Common myeloid progenitor, CD34-positive (primary cell): ENCODE data around the gene ASPN.

Source experiments
- CTCF ChIA-PET: fragments of 350-600 bp; sonication (Branson Sonifier 250); formaldehyde crosslinking; loops from one replicate; lab custom pipeline; 2021; ENCODE audit warnings: antibody characterized with exemption; lab: Charles Lee
- POLR2A ChIA-PET: fragments of 350-600 bp; sonication (Branson Sonifier 250); formaldehyde crosslinking; loops from one replicate; lab custom pipeline; 2021; ENCODE audit warnings: antibody characterized with exemption; lab: Charles Lee
- DNase-seq, 3 donors: peaks; one replicate each; pipeline versions ENCODE4 v3.0.0 to v3.0.0-alpha.2; 2013
- H3K27ac ChIP-seq, 2 experiments: 1 replicate in 1 of 2; 2 replicates in 1 of 2; pipeline ENCODE4 v1.7.0; 2013; ENCODE audit warnings: inconsistent platforms in 2 of 2, low read length in 2 of 2, mild to moderate bottlenecking in 2 of 2, low read depth in 1 of 2, moderate library complexity in 1 of 2; ENCODE audit not compliant: severe bottlenecking in 2 of 2, insufficient read depth in 1 of 2, poor library complexity in 1 of 2
- H3K27me3 ChIP-seq, 5 experiments: replicated peaks in 2 of 5; 1 replicate in 3 of 5; 2 replicates in 2 of 5; pipeline versions ENCODE4 v1.6.1 to v1.7.0; 2013; ENCODE audit warnings: low read length in 4 of 5, mild to moderate bottlenecking in 2 of 5, moderate library complexity in 2 of 5, inconsistent platforms in 1 of 5; ENCODE audit not compliant: insufficient read depth in 5 of 5, control insufficient read depth in 4 of 5
- H3K36me3 ChIP-seq, 4 experiments: 1 replicate in 2 of 4; 2 replicates in 2 of 4; pipeline versions ENCODE4 v1.6.1 to v1.7.0; 2013; ENCODE audit warnings: low read length in 3 of 4, control low read depth in 1 of 4, mild to moderate bottlenecking in 1 of 4; ENCODE audit not compliant: control insufficient read depth in 4 of 4, insufficient read depth in 4 of 4
- H3K4me1 ChIP-seq, 4 experiments: 1 replicate in 3 of 4; 2 replicates in 1 of 4; pipeline versions ENCODE4 v1.6.1 to v1.7.1; 2013; ENCODE audit warnings: low read length in 3 of 4, mild to moderate bottlenecking in 3 of 4, control low read depth in 1 of 4, inconsistent platforms in 1 of 4, moderate library complexity in 1 of 4; ENCODE audit not compliant: control insufficient read depth in 4 of 4, insufficient read depth in 4 of 4; ENCODE audit errors: control extremely low read depth in 1 of 4
- H3K4me3 ChIP-seq, 7 experiments: 1 replicate in 4 of 7; 2 replicates in 3 of 7; pipeline versions ENCODE4 v1.5.1 to v1.7.0; 2013; ENCODE audit warnings: mild to moderate bottlenecking in 7 of 7, low read length in 6 of 7, moderate library complexity in 6 of 7, inconsistent platforms in 2 of 7, low read depth in 2 of 7, control low read depth in 1 of 7; ENCODE audit not compliant: insufficient read depth in 4 of 7, control insufficient read depth in 1 of 7; ENCODE audit errors: extremely low read depth in 1 of 7
- H3K9me3 ChIP-seq, 5 experiments: 1 replicate in 4 of 5; 2 replicates in 1 of 5; pipeline versions ENCODE4 v1.6.1 to v1.7.1; 2013; ENCODE audit warnings: low read length in 4 of 5, mild to moderate bottlenecking in 2 of 5, inconsistent platforms in 1 of 5, low read depth in 1 of 5, moderate library complexity in 1 of 5; ENCODE audit not compliant: control insufficient read depth in 4 of 5, insufficient read depth in 2 of 5; ENCODE audit errors: control extremely low read depth in 1 of 5
- WGBS: methylation state at CpG from one replicate; pipeline ENCODE4 v1.1.5; 2013; ENCODE audit not compliant: insufficient coverage; 5-methylcytosine and 5-hydroxymethylcytosine counted together

The ASPN gene

DNA sequence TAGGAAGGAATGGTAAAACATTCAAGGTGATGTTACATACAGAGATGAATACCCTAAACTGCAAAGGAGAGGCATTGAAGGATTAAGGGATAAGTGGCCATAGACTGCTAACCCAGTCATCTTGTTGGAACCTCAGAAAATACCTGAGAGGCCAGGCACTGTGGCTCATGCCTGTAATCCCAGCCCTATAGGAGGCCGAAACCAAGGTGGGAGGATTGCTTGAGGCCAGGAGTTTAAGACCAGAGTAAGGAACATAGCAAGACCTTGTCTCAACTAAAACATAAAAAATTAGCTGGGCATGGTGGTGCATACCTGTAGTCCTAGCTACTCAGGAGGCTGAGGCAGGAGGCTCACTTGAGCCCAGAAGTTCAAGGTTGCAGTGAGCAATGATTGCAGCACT, 42.6 kb upstream of the ASPN start:
- H3K36me3 ChIP-seq: no peaks in the 10 kb centered on the region
- H3K4me1 ChIP-seq: no peaks in the 10 kb centered on the region
- H3K27me3 ChIP-seq: no peaks in the 10 kb centered on the region
- WGBS: no CpG with 5 or more reads among the region's 1 CpG
- H3K9me3 ChIP-seq: peaks cover 0 to 3% (median 0%) of the 10 kb centered on the region in 5 experiments
- DNase-seq: no peak
- no peak overlapping the region for H3K27ac ChIP-seq
- H3K4me3 ChIP-seq: no peak overlapping the region
- POLR2A ChIA-PET: no interaction called here
- CTCF ChIA-PET: no interaction called here

DNA sequence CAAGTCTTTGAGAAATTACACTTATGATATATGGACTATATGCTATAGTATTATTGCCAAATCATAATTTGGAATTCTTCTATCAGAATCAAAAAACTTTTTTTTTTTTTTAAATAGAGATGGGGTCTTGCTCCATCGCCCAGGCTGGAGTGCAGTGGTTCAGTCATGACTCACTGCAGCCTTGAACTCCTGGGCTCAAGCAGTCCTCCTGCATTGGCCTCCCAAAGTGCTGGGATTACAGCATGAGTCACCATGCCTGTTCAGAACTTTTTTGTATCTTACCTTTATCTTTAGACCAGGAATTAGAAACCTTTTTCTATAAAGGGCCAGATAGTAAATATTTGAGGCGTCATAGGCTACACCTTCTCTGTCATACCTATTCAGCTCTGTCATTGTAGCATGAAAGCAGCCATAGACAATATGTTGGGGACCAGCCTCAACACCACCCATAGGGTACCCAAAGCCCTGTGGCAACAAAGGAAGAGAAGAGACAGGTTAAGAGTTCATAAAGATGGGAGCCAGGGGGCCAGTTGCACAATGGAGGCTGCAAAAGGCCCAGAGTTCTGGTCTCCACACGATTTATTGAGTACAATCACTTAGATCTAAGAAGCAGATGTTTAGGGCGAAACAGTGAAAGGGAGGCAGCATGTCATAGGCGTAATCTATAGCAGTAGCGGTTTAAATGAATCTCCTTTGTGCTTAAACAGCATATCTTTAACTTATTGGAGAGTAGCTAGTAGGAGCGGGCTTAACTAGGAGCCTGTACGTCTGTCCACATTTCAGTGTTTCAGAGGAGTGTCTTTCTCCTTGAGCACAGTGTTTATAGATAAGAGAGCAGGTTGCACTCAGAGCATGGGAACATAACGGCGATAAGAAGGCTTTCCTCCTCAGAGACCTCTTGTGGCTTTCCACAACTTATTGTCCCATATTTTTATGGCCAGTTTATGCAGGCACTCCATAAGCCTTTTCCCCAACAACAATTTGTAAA, 41.0 kb upstream of the ASPN start:
- 98% methylated on average over 7 of the region's 10 CpGs for whole genome bisulfite sequencing
- ChIA-PET CTCF (no interaction called here), POLR2A (no interaction called here)
- Histone ChIP-seq H3K27ac (no peak overlapping the region), H3K4me1 (no peaks in the 10 kb centered on the region), H3K36me3 (no peaks in the 10 kb centered on the region), H3K27me3 (no peaks in the 10 kb centered on the region), H3K4me3 (no peak overlapping the region), H3K9me3 (no peaks in the 10 kb centered on the region)
- no peak for DNase-seq

DNA sequence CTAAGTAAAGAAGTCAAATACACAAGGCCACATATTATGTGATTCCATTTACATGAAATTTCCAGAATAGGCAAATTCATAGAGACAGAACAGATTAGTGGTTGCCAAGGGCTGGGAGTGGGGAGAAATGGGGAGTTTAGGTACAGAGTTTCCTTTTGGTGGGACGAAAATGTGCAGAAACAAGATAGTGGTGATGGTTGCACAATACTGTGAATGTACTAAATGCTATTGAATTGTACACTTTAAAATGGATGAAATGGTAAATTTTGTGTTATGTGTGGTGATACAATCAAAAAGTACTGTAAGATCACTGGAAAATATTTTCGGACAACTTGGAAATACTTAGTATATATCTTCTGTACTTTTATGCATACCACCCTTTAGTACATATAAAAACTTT, 38.5 kb upstream of the ASPN start:
- Histone ChIP-seq H3K27ac (no peak overlapping the region), H3K4me3 (no peak overlapping the region), H3K4me1 (no peaks in the 10 kb centered on the region), H3K27me3 (no peaks in the 10 kb centered on the region), H3K9me3 (no peaks in the 10 kb centered on the region), H3K36me3 (peaks cover 0 to 4% (median under 1%) of the 10 kb centered on the region in 4 experiments)
- ChIA-PET POLR2A (no interaction called here), CTCF (interaction anchor here (1.1 kb wide), 1 partner anchor 40 kb away, joined by 3 read pairs; no protein-coding TSS in a partner anchor)
- no peak for DNase-seq
- WGBS: 100% methylated on average over 1 of the region's 2 CpGs

DNA sequence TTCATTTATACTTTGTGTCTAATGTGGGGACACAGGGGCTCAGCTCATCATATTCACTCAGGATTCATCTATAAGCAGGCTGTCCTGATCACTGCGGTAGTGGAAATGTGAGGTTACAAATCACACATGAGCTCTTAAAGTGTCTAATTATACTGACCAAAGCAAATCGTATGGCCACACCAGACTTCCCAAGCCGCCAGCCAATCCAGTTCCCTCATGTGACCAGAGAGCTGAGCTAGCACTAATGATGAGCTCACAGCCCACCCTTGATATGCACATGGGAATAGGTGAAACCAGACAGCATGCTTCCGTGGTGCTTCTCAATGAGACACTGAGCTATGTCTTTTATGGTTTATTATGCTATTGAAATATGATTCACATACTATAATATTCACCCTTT, 35.9 kb upstream of the ASPN start:
- no peaks in the 10 kb centered on the region for H3K9me3 ChIP-seq
- DNase-seq: no peak
- CTCF ChIA-PET: interaction anchor here (0.6 to 1.4 kb wide), 4 partner anchors 8 to 184 kb away, joined by 3 to 4 read pairs (median 3); no protein-coding TSS in a partner anchor
- H3K36me3 ChIP-seq: peaks cover 0 to 4% (median 2%) of the 10 kb centered on the region in 4 experiments
- POLR2A ChIA-PET: no interaction called here
- 95% methylated on average over 2 of the region's 4 CpGs for WGBS
- no peak overlapping the region for H3K27ac ChIP-seq
- H3K4me1 ChIP-seq: no peaks in the 10 kb centered on the region
- H3K4me3 ChIP-seq: no peak overlapping the region
- H3K27me3 ChIP-seq: no peaks in the 10 kb centered on the region

DNA sequence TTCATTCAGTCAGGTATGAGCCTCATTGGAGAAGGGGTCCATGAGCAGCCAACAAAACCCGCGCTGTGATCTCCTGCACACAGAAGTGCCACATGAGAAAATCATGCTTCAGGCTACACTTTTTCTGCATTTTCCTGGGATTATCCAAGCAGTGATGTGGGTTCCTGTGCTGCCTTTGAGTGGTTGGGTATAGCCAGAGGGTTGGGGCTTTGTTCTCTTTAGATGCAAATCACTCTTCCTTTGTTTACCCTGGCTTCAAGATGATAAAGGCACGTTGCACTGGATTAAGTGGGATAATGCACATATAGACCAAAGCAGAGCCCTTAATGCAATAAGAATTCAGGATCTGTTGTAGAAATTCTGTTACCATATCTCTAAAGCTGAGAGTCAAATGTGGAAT, 34.7 kb upstream of the ASPN start:
- H3K4me1 ChIP-seq: no peaks in the 10 kb centered on the region
- WGBS: 100% methylated on average over 2 of the region's 3 CpGs
- ChIA-PET CTCF (no interaction called here), POLR2A (no interaction called here)
- H3K36me3 ChIP-seq: peaks cover 0 to 4% (median 2%) of the 10 kb centered on the region in 4 experiments
- DNase-seq: no peak
- H3K27me3 ChIP-seq: no peaks in the 10 kb centered on the region
- H3K9me3 ChIP-seq: no peaks in the 10 kb centered on the region
- H3K4me3 ChIP-seq: no peak overlapping the region
- H3K27ac ChIP-seq: no peak overlapping the region

DNA sequence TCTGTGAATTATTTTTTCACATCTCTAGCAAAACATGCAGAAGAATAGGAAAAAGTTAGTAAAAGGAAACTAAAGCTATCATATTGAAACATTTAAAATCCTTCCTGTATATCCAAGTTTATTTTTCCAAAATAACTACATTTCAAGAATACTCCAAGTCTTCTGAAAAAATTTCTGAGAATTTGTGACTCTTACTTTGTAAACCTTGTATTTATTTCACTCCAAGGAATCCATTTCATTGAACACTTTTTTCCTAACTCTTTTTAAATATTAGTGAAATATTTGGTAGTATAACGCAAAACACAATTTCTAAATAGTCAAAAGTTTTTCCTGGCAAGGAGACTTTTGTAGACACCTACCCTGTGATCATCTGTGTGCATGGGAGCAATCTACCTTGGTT, 34.2 kb upstream of the ASPN start:
- Histone ChIP-seq H3K4me3 (no peak overlapping the region), H3K36me3 (peaks cover 0 to 4% (median 2%) of the 10 kb centered on the region in 4 experiments), H3K4me1 (no peaks in the 10 kb centered on the region), H3K9me3 (no peaks in the 10 kb centered on the region), H3K27ac (no peak overlapping the region), H3K27me3 (no peaks in the 10 kb centered on the region)
- ChIA-PET POLR2A (interaction anchor here (0.6 kb wide), 1 partner anchor 880 kb away, joined by 7 read pairs; no protein-coding TSS in a partner anchor), CTCF (no interaction called here)
- WGBS: no CpG with 5 or more reads among the region's 1 CpG
- no peak for DNase-seq

DNA sequence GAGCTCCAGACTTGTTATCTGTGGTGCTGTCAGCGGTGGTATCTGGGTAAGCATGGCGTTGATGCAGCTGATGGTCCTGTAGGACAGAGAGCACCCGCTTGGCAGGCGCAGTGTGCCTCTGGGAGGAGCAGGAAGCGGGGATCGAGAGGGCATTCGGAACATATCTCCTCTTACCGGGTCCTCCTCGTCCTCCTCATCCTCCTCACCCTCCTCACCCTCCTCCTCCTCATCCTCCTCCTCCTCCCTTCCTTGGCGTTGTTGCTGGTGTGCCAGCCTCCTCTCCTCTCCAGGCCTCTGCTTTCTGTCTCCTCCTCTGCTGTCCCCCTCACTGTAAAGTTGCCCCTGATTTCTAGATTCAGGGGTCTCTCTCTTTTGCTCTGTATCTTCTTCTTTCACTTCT, 32.3 kb upstream of the ASPN start:
- POLR2A ChIA-PET: no interaction called here

More for the DNA sequence above, 32.3 kb upstream of the ASPN start:
- H3K27ac ChIP-seq: no peak overlapping the region
- no peaks in the 10 kb centered on the region for H3K9me3 ChIP-seq
- CTCF ChIA-PET: no interaction called here
- H3K4me1 ChIP-seq: no peaks in the 10 kb centered on the region
- peaks cover 0 to 4% (median 2%) of the 10 kb centered on the region in 4 experiments for H3K36me3 ChIP-seq
- H3K4me3 ChIP-seq: no peak overlapping the region
- peak in 1 of 3 donors; percentile 23 for DNase-seq
- WGBS: 95% methylated on average over 8 of the region's 10 CpGs
- H3K27me3 ChIP-seq: no peaks in the 10 kb centered on the region
